Activated T-cell treated with anti-CD3 and anti-CD28 coated beads, Interleukin-2, amount 50 U/mL, for 48 hours (primary cell): ENCODE results near the gene RMDN3.
A peak's percentile ranks its signal among the peaks of the same experiment; 100 is the strongest.

Experiments
- DNase-seq, 2 experiments: peaks; one replicate each; pipeline ENCODE4 v3.0.0-alpha.2; 2020

Gene RMDN3

GRCh38 chr15:40747685-40748631 is 7.1 kb downstream of the RMDN3 start:
- no peak for DNase-seq

GRCh38 chr15:40746916-40747418 is 8.1 kb downstream of the RMDN3 start:
- no peak for DNase-seq

- DNase-seq, result no peak
Measured at GRCh38 chr15:40744815-40745152, 10.3 kb downstream of the RMDN3 start.

- DNase-seq, result peak; percentile 75 to 80
Measured at GRCh38 chr15:40743921-40744814, 10.9 kb downstream of the RMDN3 start.

GRCh38 chr15:40743485-40743901 is 11.6 kb downstream of the RMDN3 start:
- no peak for DNase-seq

- DNase-seq, result no peak
Measured at GRCh38 chr15:40739854-40740253, 15.2 kb downstream of the RMDN3 start.

- DNase-seq, result no peak
Measured at GRCh38 chr15:40739047-40739446, 16.0 kb downstream of the RMDN3 start.

- DNase-seq, result no peak
Measured at GRCh38 chr15:40737048-40737447, 18.0 kb downstream of the RMDN3 start.

GRCh38 chr15:40736575-40736974 is 18.5 kb downstream of the RMDN3 start:
- DNase-seq, result no peak

- no peak for DNase-seq
Measured at GRCh38 chr15:40731034-40731433, 24.0 kb downstream of the RMDN3 start.

- no peak for DNase-seq
Measured at GRCh38 chr15:40723919-40724318, 31.1 kb downstream of the RMDN3 start.

- no peak for DNase-seq
Measured at GRCh38 chr15:40722934-40723333, 32.1 kb downstream of the RMDN3 start.

- DNase-seq, result no peak
Measured at GRCh38 chr15:40722354-40722753, 32.7 kb downstream of the RMDN3 start.

GRCh38 chr15:40721701-40722100 is 33.4 kb downstream of the RMDN3 start:
- DNase-seq, result no peak

- no peak for DNase-seq
Measured at GRCh38 chr15:40716165-40716564, 38.9 kb downstream of the RMDN3 start.

- no peak for DNase-seq
Measured at GRCh38 chr15:40714144-40714543, 40.9 kb downstream of the RMDN3 start.

GRCh38 chr15:40706121-40706520 is 48.9 kb downstream of the RMDN3 start:
- no peak for DNase-seq

- no peak for DNase-seq
Measured at GRCh38 chr15:40702077-40702476, 53.0 kb downstream of the RMDN3 start.

- DNase-seq, result no peak
Measured at GRCh38 chr15:40697916-40698315, 57.1 kb downstream of the RMDN3 start.

- no peak for DNase-seq
Measured at GRCh38 chr15:40696228-40696627, 58.8 kb downstream of the RMDN3 start.

- no peak for DNase-seq
Measured at GRCh38 chr15:40695469-40695890, 59.6 kb downstream of the RMDN3 start.

- peak; percentile 96 to 97 for DNase-seq
Measured at GRCh38 chr15:40694688-40695468, 60.2 kb downstream of the RMDN3 start, which contains the start of gene RAD51. Gene RAD51, plus strand, starts transcription at chr15:40695174. Its CDS starts 3,585 bp downstream, at chr15:40698759.
